HepG2 (cell line): Measurements from ENCODE around the gene CACNA1G. TPM values are rescaled to one million over a fixed set of nuclear protein-coding genes. Genes with fewer than 3 reads are reported as not detected.

Source experiments
- BRD4 ChIP-seq: sonication (generic); formaldehyde crosslinking; IDR thresholded peaks from 2 replicates; pipeline ENCODE4 v1.4.0; 2020; ENCODE audit warnings: missing genetic modification reagents
- FOXK1 ChIP-seq: sonication (generic); formaldehyde crosslinking; IDR thresholded peaks from 2 replicates; pipeline ENCODE4 v1.4.0; 2020; ENCODE audit warnings: low read depth, missing genetic modification reagents, borderline replicate concordance
- FOXP1 ChIP-seq, 2 experiments: fragments of 450-650 bp in 1 of 2; IDR thresholded peaks; 2 replicates each; pipeline ENCODE4 v1.6.1; 2017 to 2018; ENCODE audit warnings: antibody characterized with exemption in 1 of 2
- HHEX ChIP-seq: IDR thresholded peaks from 2 replicates; pipeline ENCODE4 v1.6.1; 2016; ENCODE audit warnings: control low read depth
- IRX3 ChIP-seq: sonication (generic); formaldehyde crosslinking; IDR thresholded peaks from 2 replicates; pipeline ENCODE4 v1.8.1; 2023; ENCODE audit warnings: mild to moderate bottlenecking, low read depth, missing genetic modification reagents, borderline replicate concordance
- PRDM4 ChIP-seq: sonication (generic); formaldehyde crosslinking; IDR thresholded peaks from 2 replicates; pipeline ENCODE4 v1.9.0; 2021; ENCODE audit warnings: missing genetic modification reagents, borderline replicate concordance
- RXRB ChIP-seq: IDR thresholded peaks from 2 replicates; pipeline ENCODE4 v1.6.1; 2016; ENCODE audit warnings: borderline replicate concordance, missing genetic modification reagents, missing compliant biosample characterization
- SIN3B ChIP-seq: fragments of 150-350 bp; IDR thresholded peaks from 2 replicates; pipeline ENCODE4 v1.6.1; 2014; ENCODE audit warnings: low read length
- SKI ChIP-seq: fragments of 450-650 bp; IDR thresholded peaks from one replicate; pipeline ENCODE4 v1.6.1; 2018; ENCODE audit warnings: mild to moderate bottlenecking; ENCODE audit not compliant: partially characterized antibody
- SMAD3 ChIP-seq: sonication (generic); formaldehyde crosslinking; IDR thresholded peaks from 2 replicates; pipeline ENCODE4 v1.4.0; 2020; ENCODE audit warnings: missing genetic modification reagents
- SP5 ChIP-seq: IDR thresholded peaks from 2 replicates; pipeline ENCODE4 v1.6.1; 2016; ENCODE audit warnings: low read depth, borderline replicate concordance
- TEAD3 ChIP-seq: optimal IDR thresholded peaks from 2 replicates; pipeline ENCODE3; 2016; ENCODE audit warnings: borderline replicate concordance
- TGIF2 ChIP-seq: IDR thresholded peaks from 2 replicates; pipeline ENCODE4 v1.6.1; 2016; ENCODE audit warnings: control low read depth, missing compliant biosample characterization
- ZNF124 ChIP-seq: sonication (generic); formaldehyde crosslinking; IDR thresholded peaks from 2 replicates; pipeline ENCODE4 v1.4.0; 2020; ENCODE audit warnings: missing genetic modification reagents
- ZNF225 ChIP-seq: sonication (generic); formaldehyde crosslinking; IDR thresholded peaks from 2 replicates; pipeline ENCODE4 v1.4.0; 2020; ENCODE audit warnings: mild to moderate bottlenecking, missing genetic modification reagents
- ZNF350 ChIP-seq: sonication (generic); formaldehyde crosslinking; IDR thresholded peaks from 2 replicates; pipeline ENCODE4 v1.4.0; 2020; ENCODE audit warnings: mild to moderate bottlenecking, low read depth, missing genetic modification reagents, borderline replicate concordance
- ZNF558 ChIP-seq: sonication (generic); formaldehyde crosslinking; IDR thresholded peaks from 2 replicates; pipeline ENCODE4 v1.9.0; 2022; ENCODE audit warnings: mild to moderate bottlenecking, missing genetic modification reagents, borderline replicate concordance
- ZNF563 ChIP-seq: sonication (generic); formaldehyde crosslinking; IDR thresholded peaks from 2 replicates; pipeline ENCODE4 v1.8.0; 2022; ENCODE audit warnings: mild to moderate bottlenecking, moderate library complexity, missing genetic modification reagents
- ZNF891 ChIP-seq: sonication (generic); formaldehyde crosslinking; IDR thresholded peaks from 2 replicates; pipeline ENCODE4 v1.5.0; 2020; ENCODE audit warnings: mild to moderate bottlenecking, missing genetic modification reagents
- ZSCAN9 ChIP-seq: IDR thresholded peaks from 2 replicates; pipeline ENCODE4 v1.6.1; 2016; ENCODE audit warnings: borderline replicate concordance
- polyA plus RNA-seq, 8 experiments: library from polyadenylated mRNA; depleted of rRNA in 3 of 8; stranded (reverse) in 7 of 8; unstranded in 1 of 8; fragments of >200 nt; fragmentation: Illumina TruSeq in 4 of 8; extraction: Trizol in 4 of 8; gene quantifications; 2 replicates each; pipeline versions ENCODE4 v1.2.1 to v1.2.3, GENCODE V29; 2011 to 2016; ENCODE audit warnings: low read depth in 4 of 8, missing spikeins in 1 of 8, mixed read lengths in 1 of 8; ENCODE audit not compliant: insufficient read depth in 1 of 8
- total RNA-seq, 5 experiments: library from RNA; depleted of rRNA; stranded (reverse); fragments of >200 nt; fragmentation: Illumina TruSeq; extraction: Trizol; gene quantifications; 2 replicates each; pipeline ENCODE4 v1.2.3, GENCODE V29; 2016; ENCODE audit warnings: low read depth in 1 of 5
- TF ChIP-seq, protein P1 (sequence below): sonication (generic); formaldehyde crosslinking; IDR thresholded peaks from 2 replicates; pipeline ENCODE4 v1.5.0; 2020; ENCODE audit warnings: missing genetic modification reagents
- TF ChIP-seq, protein P2 (sequence below): sonication (generic); formaldehyde crosslinking; conservative IDR thresholded peaks from 2 replicates; pipeline ENCODE4 v1.4.0; 2020; ENCODE audit warnings: missing genetic modification reagents
- TF ChIP-seq, protein P3 (sequence below): sonication (generic); formaldehyde crosslinking; IDR thresholded peaks from 2 replicates; pipeline ENCODE4 v1.4.0; 2020; ENCODE audit warnings: missing genetic modification reagents
- TF ChIP-seq, protein P4 (sequence below): IDR thresholded peaks from 2 replicates; pipeline ENCODE4 v1.6.1; 2016; ENCODE audit warnings: low read depth, borderline replicate concordance

Gene CACNA1G
- total and polyA plus RNA-seq, 2 of the 13 experiments (the other 11 are each of a cell fraction or from before 2014, with no cell fraction given) = 0.02 TPM; not detected in 1

- TF ChIP-seq SKI (peak; percentile 97), FOXK1 (peak; percentile 69), ZNF350 (CRISPR knock-in tag) (peak; percentile 89; the same call in 1 of the 2 replicates), PRDM4 (CRISPR knock-in tag) (no peak), ZNF563 (CRISPR knock-in tag) (peak; percentile 76; the same call in 1 of the 2 replicates), ZNF225 (CRISPR knock-in tag) (0 out of 2 replicates have a peak, but pooled peaks have one; percentile 60), TEAD3 (CRISPR knock-in tag) (peak; percentile 75), ZNF558 (CRISPR knock-in tag) (0 out of 2 replicates have a peak, but pooled peaks have one; percentile 5), SIN3B (no peak), BRD4 (CRISPR knock-in tag) (0 out of 2 replicates have a peak, but pooled peaks have one; percentile 46), SP5 (CRISPR knock-in tag) (peak; percentile 97), TGIF2 (peak; percentile 42; the same call in 1 of the 2 replicates), RXRB (CRISPR knock-in tag) (peak; percentile 85), ZNF124 (CRISPR knock-in tag) (peak; percentile 87; the same call in 1 of the 2 replicates), HHEX (CRISPR knock-in tag) (peak; percentile 27; the same call in 1 of the 2 replicates), ZNF891 (CRISPR knock-in tag) (0 out of 2 replicates have a peak, but pooled peaks have one; percentile 43), ZSCAN9 (CRISPR knock-in tag) (no peak), FOXP1 (IDR thresholded peaks at IDR 0.05) (no peak), FOXP1 (CRISPR knock-in tag; IDR thresholded peaks at IDR 0.05) (peak; percentile 72), SMAD3 (CRISPR knock-in tag) (peak; percentile 90), IRX3 (peak; percentile 73; the same call in 1 of the 2 replicates)
- TF ChIP-seq, protein P1, sequence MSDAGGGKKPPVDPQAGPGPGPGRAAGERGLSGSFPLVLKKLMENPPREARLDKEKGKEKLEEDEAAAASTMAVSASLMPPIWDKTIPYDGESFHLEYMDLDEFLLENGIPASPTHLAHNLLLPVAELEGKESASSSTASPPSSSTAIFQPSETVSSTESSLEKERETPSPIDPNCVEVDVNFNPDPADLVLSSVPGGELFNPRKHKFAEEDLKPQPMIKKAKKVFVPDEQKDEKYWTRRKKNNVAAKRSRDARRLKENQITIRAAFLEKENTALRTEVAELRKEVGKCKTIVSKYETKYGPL (CRISPR knock-in tag) = no peak
- TF ChIP-seq, protein P2, sequence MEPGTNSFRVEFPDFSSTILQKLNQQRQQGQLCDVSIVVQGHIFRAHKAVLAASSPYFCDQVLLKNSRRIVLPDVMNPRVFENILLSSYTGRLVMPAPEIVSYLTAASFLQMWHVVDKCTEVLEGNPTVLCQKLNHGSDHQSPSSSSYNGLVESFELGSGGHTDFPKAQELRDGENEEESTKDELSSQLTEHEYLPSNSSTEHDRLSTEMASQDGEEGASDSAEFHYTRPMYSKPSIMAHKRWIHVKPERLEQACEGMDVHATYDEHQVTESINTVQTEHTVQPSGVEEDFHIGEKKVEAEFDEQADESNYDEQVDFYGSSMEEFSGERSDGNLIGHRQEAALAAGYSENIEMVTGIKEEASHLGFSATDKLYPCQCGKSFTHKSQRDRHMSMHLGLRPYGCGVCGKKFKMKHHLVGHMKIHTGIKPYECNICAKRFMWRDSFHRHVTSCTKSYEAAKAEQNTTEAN (CRISPR knock-in tag) = peak; percentile 82
- TF ChIP-seq, protein P3, sequence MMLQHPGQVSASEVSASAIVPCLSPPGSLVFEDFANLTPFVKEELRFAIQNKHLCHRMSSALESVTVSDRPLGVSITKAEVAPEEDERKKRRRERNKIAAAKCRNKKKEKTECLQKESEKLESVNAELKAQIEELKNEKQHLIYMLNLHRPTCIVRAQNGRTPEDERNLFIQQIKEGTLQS (CRISPR knock-in tag) = peak; percentile 64; the same call in 1 of the 2 replicates
- TF ChIP-seq, protein P4, sequence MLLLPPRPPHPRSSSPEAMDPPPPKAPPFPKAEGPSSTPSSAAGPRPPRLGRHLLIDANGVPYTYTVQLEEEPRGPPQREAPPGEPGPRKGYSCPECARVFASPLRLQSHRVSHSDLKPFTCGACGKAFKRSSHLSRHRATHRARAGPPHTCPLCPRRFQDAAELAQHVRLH (CRISPR knock-in tag) = peak; percentile 55; the same call in 1 of the 2 replicates
Observed at GRCh38 chr17:50542795-50543774, 17.4 kb upstream of the CACNA1G start (continued).
